HG03103 (cell line): ENCODE measurements around the gene FAF1.
A peak's percentile ranks its signal among the peaks of the same experiment; 100 is the strongest.

Experiments used
- ATAC-seq: cut with Tn5 transposase; IDR thresholded peaks from one replicate; pipeline ENCODE4 v1.9.1; 2021; ENCODE audit warnings: low read depth; ENCODE audit not compliant: unreplicated experiment

Gene FAF1

GRCh38 chr1:50978852-50979781 lies 19.1 kb upstream of the FAF1 start:
- ATAC-seq = no peak

- ATAC-seq = peak; percentile 31
Observed at GRCh38 chr1:50978144-50978851, 18.2 kb upstream of the FAF1 start.

GRCh38 chr1:50977575-50978143 lies 17.6 kb upstream of the FAF1 start:
- peak; percentile 41 for ATAC-seq

- peak; percentile 45 for ATAC-seq
Observed at GRCh38 chr1:50976890-50977574, 17.0 kb upstream of the FAF1 start.

DNA sequence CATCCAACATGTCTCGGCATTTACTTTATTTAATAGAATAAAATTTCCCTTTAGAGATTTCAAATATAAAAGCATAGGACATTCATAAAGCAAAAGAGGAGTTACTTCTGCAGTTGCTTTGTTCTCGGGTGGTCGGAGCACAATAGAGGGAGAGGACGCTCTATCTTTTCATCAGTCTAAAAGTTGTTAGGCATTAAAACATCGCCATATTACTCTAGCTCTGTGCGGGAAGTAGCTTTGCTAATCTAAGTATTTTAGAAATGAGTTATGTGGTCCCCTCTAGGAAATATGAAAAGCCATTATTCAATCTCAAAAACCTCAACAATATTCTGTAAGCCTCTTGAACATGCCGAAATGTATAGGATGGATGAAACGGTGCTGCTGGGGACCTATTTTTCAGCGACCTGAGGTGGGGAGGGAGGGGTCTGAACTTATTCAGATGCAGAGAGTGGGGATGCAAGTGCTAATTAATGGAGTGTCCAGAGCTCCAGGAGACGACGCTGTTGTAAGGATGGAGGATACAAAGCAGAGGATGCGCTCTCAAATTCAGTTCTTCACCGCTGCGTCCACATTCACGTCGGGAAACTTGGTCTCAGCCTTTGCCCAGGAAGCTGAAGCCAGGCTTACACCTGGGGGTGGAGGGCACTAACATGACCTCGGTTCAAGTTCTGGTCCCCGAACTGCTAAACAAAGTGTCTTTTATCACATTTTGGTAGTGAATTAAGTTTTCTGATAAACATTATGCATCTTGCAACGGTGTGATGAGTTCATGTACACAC lies 16.2 kb upstream of the FAF1 start:
- ATAC-seq = no peak

DNA sequence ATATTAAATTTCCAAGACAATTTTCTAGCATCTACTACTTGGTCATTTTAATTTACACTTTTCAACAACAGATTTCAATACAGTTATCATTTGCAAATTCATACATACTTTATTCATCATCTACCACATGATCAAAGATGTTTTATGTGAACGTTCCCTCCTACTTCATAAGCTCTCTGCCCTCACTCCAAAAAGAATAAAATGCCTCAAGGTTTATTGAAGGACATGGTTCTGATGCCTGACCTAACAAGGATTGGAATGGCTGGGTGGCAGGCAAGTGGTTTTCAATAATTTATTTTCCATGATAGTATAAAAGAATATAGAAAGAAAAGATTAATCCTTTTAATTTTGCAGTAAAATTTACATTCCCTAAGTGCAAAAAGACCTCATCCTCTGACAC lies 15.4 kb upstream of the FAF1 start:
- no peak for ATAC-seq

GRCh38 chr1:50974618-50974935 lies 14.5 kb upstream of the FAF1 start:
- no peak for ATAC-seq

DNA sequence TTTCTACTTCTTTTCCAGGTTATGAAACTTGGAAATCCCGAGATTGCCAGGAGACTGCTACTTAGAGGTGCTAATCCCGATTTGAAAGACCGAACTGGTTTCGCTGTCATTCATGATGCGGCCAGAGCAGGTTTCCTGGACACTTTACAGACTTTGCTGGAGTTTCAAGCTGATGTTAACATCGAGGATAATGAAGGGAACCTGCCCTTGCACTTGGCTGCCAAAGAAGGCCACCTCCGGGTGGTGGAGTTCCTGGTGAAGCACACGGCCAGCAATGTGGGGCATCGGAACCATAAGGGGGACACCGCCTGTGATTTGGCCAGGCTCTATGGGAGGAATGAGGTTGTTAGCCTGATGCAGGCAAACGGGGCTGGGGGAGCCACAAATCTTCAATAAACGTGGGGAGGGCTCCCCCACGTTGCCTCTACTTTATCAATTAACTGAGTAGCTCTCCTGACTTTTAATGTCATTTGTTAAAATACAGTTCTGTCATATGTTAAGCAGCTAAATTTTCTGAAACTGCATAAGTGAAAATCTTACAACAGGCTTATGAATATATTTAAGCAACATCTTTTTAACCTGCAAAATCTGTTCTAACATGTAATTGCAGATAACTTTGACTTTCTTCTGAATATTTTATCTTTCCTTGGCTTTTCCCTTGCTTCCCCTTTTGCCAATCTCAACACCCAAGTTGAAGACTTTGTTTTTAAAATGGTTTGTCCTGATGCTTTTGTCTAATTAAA lies 14.0 kb upstream of the FAF1 start:
- no peak for ATAC-seq

GRCh38 chr1:50973255-50973654 lies 13.2 kb upstream of the FAF1 start:
- ATAC-seq = no peak

DNA sequence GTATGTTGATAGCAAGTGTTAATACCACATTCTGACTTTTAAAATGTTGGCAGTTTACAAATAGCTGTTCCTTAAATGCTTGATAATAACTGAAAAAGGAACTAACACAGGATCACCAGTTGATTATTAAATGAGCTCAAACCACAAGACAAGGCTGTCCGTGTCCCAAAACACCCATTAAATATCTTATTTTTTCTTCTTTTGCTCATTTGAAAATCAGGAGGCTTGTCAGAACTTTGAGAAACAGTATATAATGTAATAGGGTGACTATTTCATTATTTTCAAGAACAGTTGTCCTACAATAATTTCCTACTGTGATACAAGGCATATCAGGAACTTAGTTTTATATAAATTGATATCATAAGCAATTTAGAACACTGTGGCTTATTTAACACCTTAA lies 12.7 kb upstream of the FAF1 start:
- no peak for ATAC-seq

DNA sequence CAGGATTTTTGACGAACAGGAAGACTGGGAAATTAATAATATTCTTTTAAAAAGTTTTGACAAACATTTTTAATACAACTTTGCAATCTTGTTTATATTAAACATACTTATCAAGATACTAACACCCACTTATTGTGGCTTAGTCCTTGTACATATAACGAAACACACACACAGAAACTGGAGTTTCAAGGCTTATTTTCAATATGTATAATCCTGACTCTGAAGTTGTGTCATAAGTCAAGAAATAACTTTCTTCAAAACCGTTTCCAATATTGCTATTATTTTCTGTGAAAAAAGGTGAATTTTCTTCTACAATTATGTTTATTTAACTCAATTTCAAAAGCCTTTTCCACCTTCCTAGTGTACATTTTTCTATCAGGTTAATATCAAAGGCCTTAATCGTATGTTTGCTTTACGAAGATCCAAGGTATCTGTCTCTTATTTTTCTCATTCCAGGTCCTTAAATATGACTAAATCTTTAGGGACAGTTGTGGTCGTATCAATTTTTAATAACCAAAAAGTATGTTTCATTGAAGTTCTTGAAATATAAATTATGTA lies 11.8 kb upstream of the FAF1 start:
- no peak for ATAC-seq

GRCh38 chr1:50970931-50971582 lies 11.0 kb upstream of the FAF1 start:
- ATAC-seq = no peak

DNA sequence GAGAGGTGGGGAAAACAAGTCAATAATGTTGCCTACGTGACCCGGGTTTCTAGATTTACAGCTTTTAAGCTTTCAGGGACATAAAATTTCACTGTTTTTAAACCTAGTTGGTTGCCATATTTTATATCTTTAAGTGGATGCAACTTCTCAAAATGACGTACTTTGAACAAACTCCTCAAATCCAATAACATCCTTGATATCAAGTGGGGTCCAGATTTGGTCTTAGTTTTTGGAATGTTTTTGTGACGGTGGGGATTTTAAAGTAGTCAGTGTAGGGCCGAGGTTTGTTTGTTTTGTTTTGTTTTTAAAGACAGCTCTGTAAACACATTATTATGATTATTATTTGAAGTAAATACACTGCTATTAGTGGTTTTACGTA lies 10.4 kb upstream of the FAF1 start:
- no peak for ATAC-seq

DNA sequence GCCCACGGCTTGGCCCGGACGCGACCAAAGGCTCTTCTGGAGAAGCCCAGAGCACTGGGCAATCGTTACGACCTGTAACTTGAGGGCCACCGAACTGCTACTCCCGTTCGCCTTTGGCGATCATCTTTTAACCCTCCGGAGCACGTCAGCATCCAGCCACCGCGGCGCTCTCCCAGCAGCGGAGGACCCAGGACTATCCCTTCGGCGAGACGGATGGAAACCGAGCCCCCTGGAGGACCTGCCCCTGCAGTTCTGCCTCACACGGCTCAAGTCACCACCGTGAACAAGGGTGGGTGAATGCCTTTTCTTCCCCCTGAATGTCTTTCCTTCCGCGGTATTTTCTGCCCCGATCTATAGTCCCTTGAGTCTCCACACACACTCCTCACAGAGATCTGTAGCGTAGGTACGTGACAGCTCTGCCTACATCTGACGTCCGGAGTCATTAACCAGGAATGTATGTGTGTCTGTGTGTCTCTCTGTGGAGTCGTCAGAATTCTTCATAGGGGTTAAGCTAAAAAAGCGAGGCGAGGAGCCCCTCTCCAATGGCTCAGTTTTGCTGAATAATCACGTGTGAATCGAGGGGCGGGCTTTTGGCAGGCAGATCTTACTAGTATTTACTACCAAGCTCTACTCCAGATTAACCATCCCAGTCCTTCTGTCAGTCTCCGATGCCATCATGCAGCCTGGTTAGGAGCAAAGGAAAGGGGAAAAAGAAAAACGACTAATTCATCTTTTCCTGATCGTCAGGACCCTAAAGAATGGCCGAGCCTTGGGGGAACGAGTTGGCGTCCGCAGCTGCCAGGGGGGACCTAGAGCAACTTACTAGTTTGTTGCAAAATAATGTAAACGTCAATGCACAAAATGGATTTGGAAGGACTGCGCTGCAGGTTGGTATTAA lies 9.8 kb upstream of the FAF1 start, which contains the start of gene CDKN2C:
TSS of gene CDKN2C (plus strand) at position 635 of the 898 bp plus-strand sequence. CDS start at position 759, 124 bp downstream.
- ATAC-seq = peak; percentile 33

DNA sequence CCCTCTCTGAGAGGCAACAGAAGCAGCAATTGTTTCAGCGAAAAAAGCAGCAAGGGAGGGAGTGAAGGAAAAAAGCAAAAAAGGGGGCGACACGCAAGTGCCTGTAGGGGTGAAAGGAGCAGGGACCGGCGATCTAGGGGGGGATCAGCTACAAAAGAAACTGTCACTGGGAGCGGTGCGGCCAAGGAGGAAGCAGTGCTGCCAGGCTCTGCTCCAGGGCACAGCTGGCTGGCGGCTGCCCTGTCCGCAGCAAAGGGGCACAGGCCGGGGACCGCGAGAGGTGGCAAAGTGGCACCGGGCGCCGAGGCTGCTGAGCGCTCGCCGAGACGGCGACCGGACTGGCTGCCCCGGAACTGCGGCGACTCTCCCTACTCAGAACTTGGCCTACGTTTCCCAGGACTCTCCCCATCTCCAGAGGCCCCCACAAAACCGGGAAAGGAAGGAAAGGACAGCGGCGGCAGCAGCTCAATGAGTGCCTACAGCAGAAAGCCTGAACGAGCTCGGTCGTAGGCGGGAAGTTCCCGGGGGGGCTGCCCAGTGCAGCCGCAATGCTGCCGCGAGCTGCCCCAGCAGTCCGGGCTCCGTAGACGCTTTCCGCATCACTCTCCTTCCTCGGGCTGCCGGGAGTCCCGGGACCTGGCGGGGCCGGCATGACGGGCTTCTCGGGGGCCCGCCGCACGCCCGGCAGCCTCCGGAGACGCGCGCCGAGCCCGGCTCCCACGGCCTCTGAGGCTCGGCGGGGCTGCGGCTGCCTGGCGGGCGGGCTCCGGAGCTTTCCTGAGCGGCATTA lies 8.9 kb upstream of the FAF1 start:
- peak; percentile 11 for ATAC-seq

GRCh38 chr1:50968158-50968820 lies 8.2 kb upstream of the FAF1 start:
- ATAC-seq = peak; percentile 53
